Measurements from ENCODE around the gene KANSL1.

The KANSL1 gene

GRCh38 chr17:46135879-46136563, 57.2 kb downstream of the KANSL1 start:
- H3K4me3 ChIP-seq (ENCODE audit: low read length) = no peak overlapping the region
- peaks cover 29% of the 10 kb centered on the region for H3K36me3 ChIP-seq (ENCODE audit: control insufficient read depth, low read length)
- H4K20me1 ChIP-seq (ENCODE audit: control insufficient read depth, insufficient read depth, low read depth, low read length) = peaks cover 83% of the 10 kb centered on the region
- no peak overlapping the region for H3K4me2 ChIP-seq (ENCODE audit: low read length)
- no peaks in the 10 kb centered on the region for H3K9me2 ChIP-seq (replicated peaks; ENCODE audit: control insufficient read depth, low read length)
- TF ChIP-seq EZH2phosphoT487 (IDR thresholded peaks at IDR 0.05; ENCODE audit: borderline replicate concordance, low read length) = no peak
- TF ChIP-seq, protein P1, sequence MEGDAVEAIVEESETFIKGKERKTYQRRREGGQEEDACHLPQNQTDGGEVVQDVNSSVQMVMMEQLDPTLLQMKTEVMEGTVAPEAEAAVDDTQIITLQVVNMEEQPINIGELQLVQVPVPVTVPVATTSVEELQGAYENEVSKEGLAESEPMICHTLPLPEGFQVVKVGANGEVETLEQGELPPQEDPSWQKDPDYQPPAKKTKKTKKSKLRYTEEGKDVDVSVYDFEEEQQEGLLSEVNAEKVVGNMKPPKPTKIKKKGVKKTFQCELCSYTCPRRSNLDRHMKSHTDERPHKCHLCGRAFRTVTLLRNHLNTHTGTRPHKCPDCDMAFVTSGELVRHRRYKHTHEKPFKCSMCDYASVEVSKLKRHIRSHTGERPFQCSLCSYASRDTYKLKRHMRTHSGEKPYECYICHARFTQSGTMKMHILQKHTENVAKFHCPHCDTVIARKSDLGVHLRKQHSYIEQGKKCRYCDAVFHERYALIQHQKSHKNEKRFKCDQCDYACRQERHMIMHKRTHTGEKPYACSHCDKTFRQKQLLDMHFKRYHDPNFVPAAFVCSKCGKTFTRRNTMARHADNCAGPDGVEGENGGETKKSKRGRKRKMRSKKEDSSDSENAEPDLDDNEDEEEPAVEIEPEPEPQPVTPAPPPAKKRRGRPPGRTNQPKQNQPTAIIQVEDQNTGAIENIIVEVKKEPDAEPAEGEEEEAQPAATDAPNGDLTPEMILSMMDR (IDR thresholded peaks at IDR 0.05; ENCODE audit: low read depth, low read length, poor library complexity, severe bottlenecking) = no peak
- peaks cover 13% of the 10 kb centered on the region; the same call in 1 of the 2 replicates for H3F3A ChIP-seq (ENCODE audit: control insufficient read depth, insufficient read depth)
- peaks cover 100% of the 10 kb centered on the region for H3K79me2 ChIP-seq (ENCODE audit: control insufficient read depth, low read length)
- H3K27me3 ChIP-seq (ENCODE audit: control insufficient read depth, low read length) = no peaks in the 10 kb centered on the region
- H3K9me3 ChIP-seq (ENCODE audit: control insufficient read depth, insufficient read depth, low read length) = no peaks in the 10 kb centered on the region
- no peak overlapping the region for H3K27ac ChIP-seq (ENCODE audit: low read depth, low read length)
- peaks cover 45% of the 10 kb centered on the region for H3K4me1 ChIP-seq (ENCODE audit: control insufficient read depth, low read length)

- H3K79me2 ChIP-seq (ENCODE audit: control insufficient read depth, low read length) = peaks cover 100% of the 10 kb centered on the region
- H3K36me3 ChIP-seq (ENCODE audit: control insufficient read depth, low read length) = peaks cover 29% of the 10 kb centered on the region
- no peaks in the 10 kb centered on the region for H3K9me3 ChIP-seq (ENCODE audit: control insufficient read depth, insufficient read depth, low read length)
- TF ChIP-seq, protein P1 (IDR thresholded peaks at IDR 0.05; ENCODE audit: low read depth, low read length, poor library complexity, severe bottlenecking) = no peak
- no peak for TF ChIP-seq EZH2phosphoT487 (IDR thresholded peaks at IDR 0.05; ENCODE audit: borderline replicate concordance, low read length)
- no peak overlapping the region for H3K27ac ChIP-seq (ENCODE audit: low read depth, low read length)
- H3K9me2 ChIP-seq (replicated peaks; ENCODE audit: control insufficient read depth, low read length) = no peaks in the 10 kb centered on the region
- H3F3A ChIP-seq (ENCODE audit: control insufficient read depth, insufficient read depth) = peaks cover 8% of the 10 kb centered on the region; the same call in 1 of the 2 replicates
- H3K4me3 ChIP-seq (ENCODE audit: low read length) = no peak overlapping the region
- peaks cover 81% of the 10 kb centered on the region for H4K20me1 ChIP-seq (ENCODE audit: control insufficient read depth, insufficient read depth, low read depth, low read length)
- H3K4me1 ChIP-seq (ENCODE audit: control insufficient read depth, low read length) = peaks cover 37% of the 10 kb centered on the region
- no peaks in the 10 kb centered on the region for H3K27me3 ChIP-seq (ENCODE audit: control insufficient read depth, low read length)
- H3K4me2 ChIP-seq (ENCODE audit: low read length) = no peak overlapping the region
Measured at GRCh38 chr17:46135126-46135812, 58.0 kb downstream of the KANSL1 start.

GRCh38 chr17:46129302-46129701, 63.9 kb downstream of the KANSL1 start:
- no peaks in the 10 kb centered on the region for H3K9me2 ChIP-seq (replicated peaks; ENCODE audit: control insufficient read depth, low read length)
- no peak overlapping the region for H3K4me2 ChIP-seq (ENCODE audit: low read length)
- H3K4me3 ChIP-seq (ENCODE audit: low read length) = no peak overlapping the region
- H3K79me2 ChIP-seq (ENCODE audit: control insufficient read depth, low read length) = peaks cover 99% of the 10 kb centered on the region
- no peaks in the 10 kb centered on the region for H3K27me3 ChIP-seq (ENCODE audit: control insufficient read depth, low read length)
- peaks cover 74% of the 10 kb centered on the region for H4K20me1 ChIP-seq (ENCODE audit: control insufficient read depth, insufficient read depth, low read depth, low read length)
- TF ChIP-seq, protein P1 (IDR thresholded peaks at IDR 0.05; ENCODE audit: low read depth, low read length, poor library complexity, severe bottlenecking) = no peak
- TF ChIP-seq EZH2phosphoT487 (IDR thresholded peaks at IDR 0.05; ENCODE audit: borderline replicate concordance, low read length) = no peak
- H3K4me1 ChIP-seq (ENCODE audit: control insufficient read depth, low read length) = peaks cover 5% of the 10 kb centered on the region; the same call in 1 of the 2 replicates
- 0 out of 2 replicates have a peak, but pooled peaks cover 2% of the 10 kb centered on the region for H3F3A ChIP-seq (ENCODE audit: control insufficient read depth, insufficient read depth)
- H3K27ac ChIP-seq (ENCODE audit: low read depth, low read length) = no peak overlapping the region
- peaks cover 40% of the 10 kb centered on the region for H3K36me3 ChIP-seq (ENCODE audit: control insufficient read depth, low read length)
- no peaks in the 10 kb centered on the region for H3K9me3 ChIP-seq (ENCODE audit: control insufficient read depth, insufficient read depth, low read length)

All from DOHH2 (cell line).